ENCODE results near the gene PADI2.

Gene PADI2

GRCh38 chr1:17039522-17039921 is 79.7 kb downstream of the PADI2 start:
- H3K4me3 Mint-ChIP-seq = no peak overlapping the region
- no peak for DNase-seq
- peaks cover 18 to 25% of the 10 kb centered on the region in 2 donors for H3K36me3 Mint-ChIP-seq
- ATAC-seq (replicated peaks) = no peak
- H3K27me3 Mint-ChIP-seq = no peaks in the 10 kb centered on the region
- peaks cover 3 to 6% of the 10 kb centered on the region in 2 donors for H3K4me1 Mint-ChIP-seq
- H3K27ac Mint-ChIP-seq = no peak overlapping the region
- no peaks in the 10 kb centered on the region for H3K9me3 Mint-ChIP-seq

GRCh38 chr1:17033481-17033880 is 85.8 kb downstream of the PADI2 start:
- Mint-ChIP-seq H3K27ac (no peak overlapping the region), H3K4me3 (no peak overlapping the region), H3K9me3 (no peaks in the 10 kb centered on the region), H3K4me1 (peaks cover 3 to 4% of the 10 kb centered on the region in 2 donors), H3K36me3 (peaks cover 14 to 16% of the 10 kb centered on the region in 2 donors), H3K27me3 (no peaks in the 10 kb centered on the region)
- ATAC-seq (replicated peaks) (no peak), DNase-seq (no peak)

DNA sequence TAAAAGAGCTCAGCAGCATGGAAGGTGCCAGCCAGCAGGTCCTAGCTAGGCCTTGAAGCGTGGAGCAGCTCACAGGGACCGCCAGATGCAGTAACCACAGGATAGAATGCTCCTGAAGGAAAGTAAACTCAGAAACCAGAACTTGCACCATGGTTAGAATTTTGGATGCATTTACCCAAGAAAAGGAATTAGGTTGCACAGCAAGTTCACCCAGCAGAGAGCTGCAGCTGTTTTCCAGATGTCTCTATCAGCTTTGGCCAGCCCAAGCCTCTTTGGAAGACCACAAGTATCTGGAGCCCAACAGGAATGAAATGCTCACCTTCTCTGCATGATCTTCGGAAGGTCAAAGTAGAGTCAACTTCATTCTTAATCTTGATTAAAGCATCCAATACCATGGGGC is 86.5 kb downstream of the PADI2 start:
- no peak for DNase-seq
- H3K36me3 Mint-ChIP-seq = peaks cover 15 to 18% of the 10 kb centered on the region in 2 donors
- H3K27ac Mint-ChIP-seq = no peak overlapping the region
- ATAC-seq (replicated peaks) = no peak
- no peaks in the 10 kb centered on the region for H3K9me3 Mint-ChIP-seq
- H3K4me3 Mint-ChIP-seq = no peak overlapping the region
- no peaks in the 10 kb centered on the region for H3K4me1 Mint-ChIP-seq
- no peaks in the 10 kb centered on the region for H3K27me3 Mint-ChIP-seq

GRCh38 chr1:17031436-17031835 is 87.8 kb downstream of the PADI2 start:
- H3K27ac Mint-ChIP-seq = no peak overlapping the region
- H3K9me3 Mint-ChIP-seq = no peaks in the 10 kb centered on the region
- peaks cover 21 to 26% of the 10 kb centered on the region in 2 donors for H3K36me3 Mint-ChIP-seq

GRCh38 chr1:17030206-17030605 is 89.0 kb downstream of the PADI2 start:
- Mint-ChIP-seq H3K27me3 (no peaks in the 10 kb centered on the region), H3K4me3 (no peak overlapping the region), H3K9me3 (no peaks in the 10 kb centered on the region), H3K4me1 (no peaks in the 10 kb centered on the region), H3K27ac (no peak overlapping the region), H3K36me3 (peaks cover 26% of the 10 kb centered on the region in 2 donors)
- DNase-seq (no peak), ATAC-seq (replicated peaks) (no peak)

More at GRCh38 chr1:17031436-17031835, 87.8 kb downstream of the PADI2 start:
- ATAC-seq (replicated peaks) (no peak), DNase-seq (no peak)
- Mint-ChIP-seq H3K27me3 (no peaks in the 10 kb centered on the region), H3K4me3 (no peak overlapping the region), H3K4me1 (no peaks in the 10 kb centered on the region)

DNA sequence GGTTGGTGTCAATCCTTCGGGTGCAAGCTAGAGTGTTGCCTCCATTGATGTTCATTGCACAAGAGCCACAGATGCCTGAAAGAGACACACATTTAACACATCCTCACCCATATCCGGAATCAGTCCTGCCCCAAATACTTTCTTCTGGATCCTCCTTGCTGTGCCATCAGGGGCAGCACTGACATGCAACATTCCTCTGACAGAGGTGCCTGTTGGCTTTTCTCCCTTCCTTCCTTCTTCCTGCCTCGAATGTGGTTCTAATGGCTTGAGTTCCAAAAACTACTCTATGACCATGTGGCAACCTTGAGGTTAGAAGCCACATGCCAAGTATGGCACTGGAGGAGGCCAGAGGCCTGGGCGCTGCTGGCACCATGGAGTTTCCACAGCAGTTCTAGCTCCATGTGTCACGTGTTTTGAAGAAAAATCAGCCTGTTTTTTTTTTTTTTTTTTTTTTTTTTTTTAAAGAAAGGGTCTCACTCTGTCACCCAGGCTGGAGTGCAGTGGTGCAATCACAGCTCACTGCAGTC is 90.5 kb downstream of the PADI2 start:
- Mint-ChIP-seq H3K4me3 (no peak overlapping the region), H3K36me3 (peaks cover 22 to 36% of the 10 kb centered on the region in 2 donors), H3K4me1 (peaks cover 3 to 4% of the 10 kb centered on the region in 2 donors), H3K27me3 (no peaks in the 10 kb centered on the region), H3K27ac (no peak overlapping the region), H3K9me3 (no peaks in the 10 kb centered on the region)
- no peak for DNase-seq
- ATAC-seq (replicated peaks) = no peak

- ATAC-seq (replicated peaks) = no peak
- H3K27me3 Mint-ChIP-seq = no peaks in the 10 kb centered on the region
- no peaks in the 10 kb centered on the region for H3K9me3 Mint-ChIP-seq
- H3K36me3 Mint-ChIP-seq = peaks cover 20 to 44% of the 10 kb centered on the region in 2 donors
- H3K4me3 Mint-ChIP-seq = no peak overlapping the region
- no peak for DNase-seq
- H3K27ac Mint-ChIP-seq = no peak overlapping the region
- peaks cover 10 to 12% of the 10 kb centered on the region in 2 donors for H3K4me1 Mint-ChIP-seq
Measured at GRCh38 chr1:17027900-17028299, 91.4 kb downstream of the PADI2 start.

DNA sequence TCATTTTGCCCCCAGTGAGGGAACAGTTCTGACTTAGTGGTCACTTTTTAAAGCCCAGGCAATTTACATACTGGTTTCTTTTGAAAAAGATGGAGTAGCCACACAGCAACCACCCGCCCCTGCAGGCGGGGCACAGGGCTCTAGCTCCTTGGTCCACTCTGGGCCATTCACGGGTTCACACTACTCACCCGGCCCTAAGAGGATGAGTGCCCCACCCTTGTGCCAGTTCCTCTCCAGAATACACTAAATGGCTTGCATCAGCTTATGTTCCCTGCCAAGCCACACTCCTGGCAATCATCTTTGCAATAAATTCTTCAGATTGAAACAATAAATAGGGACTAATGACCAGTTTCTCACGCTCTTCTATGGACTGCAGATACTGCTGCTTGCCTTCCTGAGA is 91.8 kb downstream of the PADI2 start:
- H3K27ac Mint-ChIP-seq = no peak overlapping the region
- H3K4me3 Mint-ChIP-seq = no peak overlapping the region
- ATAC-seq (replicated peaks) (no peak), DNase-seq (no peak)
- H3K27me3 Mint-ChIP-seq = no peaks in the 10 kb centered on the region
- H3K36me3 Mint-ChIP-seq = peaks cover 20 to 47% of the 10 kb centered on the region in 2 donors
- H3K4me1 Mint-ChIP-seq = peaks cover 11 to 14% of the 10 kb centered on the region in 2 donors
- no peaks in the 10 kb centered on the region for H3K9me3 Mint-ChIP-seq

DNA sequence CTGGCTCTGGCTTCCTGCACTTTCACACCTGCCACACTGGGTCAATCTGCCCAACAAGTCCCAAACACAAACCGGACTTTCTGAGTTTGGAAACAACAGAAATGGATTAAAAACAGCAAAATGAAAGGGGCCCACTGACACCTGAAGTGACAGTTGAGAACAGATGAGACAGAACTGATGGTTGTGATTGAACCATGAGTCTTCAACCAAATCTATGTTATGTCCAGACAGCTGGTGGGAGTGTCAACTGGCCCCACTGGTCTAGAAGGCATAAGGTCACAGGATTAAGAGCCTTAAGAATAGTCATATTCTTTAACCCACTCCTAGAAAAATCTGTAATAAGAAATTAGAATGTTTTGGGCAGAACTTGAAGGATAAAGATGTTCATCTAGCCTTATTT is 94.5 kb downstream of the PADI2 start:
- DNase-seq (no peak), ATAC-seq (replicated peaks) (no peak)
- Mint-ChIP-seq H3K4me3 (no peak overlapping the region), H3K9me3 (no peaks in the 10 kb centered on the region), H3K4me1 (peaks cover 11 to 14% of the 10 kb centered on the region in 2 donors), H3K36me3 (peaks cover 33 to 58% of the 10 kb centered on the region in 2 donors), H3K27ac (no peak overlapping the region), H3K27me3 (no peaks in the 10 kb centered on the region)

- no peaks in the 10 kb centered on the region for H3K9me3 Mint-ChIP-seq
- H3K36me3 Mint-ChIP-seq = peaks cover 32 to 59% of the 10 kb centered on the region in 2 donors
- H3K27ac Mint-ChIP-seq = no peak overlapping the region
- H3K4me1 Mint-ChIP-seq = peaks cover 18 to 25% of the 10 kb centered on the region in 2 donors
- H3K27me3 Mint-ChIP-seq = no peaks in the 10 kb centered on the region
- H3K4me3 Mint-ChIP-seq = no peak overlapping the region
- DNase-seq (no peak), ATAC-seq (replicated peaks) (no peak)
Measured at GRCh38 chr1:17023573-17023972, 95.7 kb downstream of the PADI2 start.

GRCh38 chr1:17023102-17023501 is 96.1 kb downstream of the PADI2 start:
- H3K4me1 Mint-ChIP-seq = peaks cover 18 to 26% of the 10 kb centered on the region in 2 donors
- H3K27me3 Mint-ChIP-seq = no peaks in the 10 kb centered on the region
- ATAC-seq (replicated peaks) (peak; percentile 90 to 92), DNase-seq (no peak)
- H3K4me3 Mint-ChIP-seq = no peak overlapping the region
- H3K36me3 Mint-ChIP-seq = peaks cover 30 to 58% of the 10 kb centered on the region in 2 donors
- H3K27ac Mint-ChIP-seq = peak overlapping the region; percentile 73
- no peaks in the 10 kb centered on the region for H3K9me3 Mint-ChIP-seq

- H3K4me3 Mint-ChIP-seq = no peak overlapping the region
- H3K9me3 Mint-ChIP-seq = no peaks in the 10 kb centered on the region
- no peak overlapping the region for H3K27ac Mint-ChIP-seq
- H3K36me3 Mint-ChIP-seq = peaks cover 25 to 54% of the 10 kb centered on the region in 2 donors
- peaks cover 18 to 26% of the 10 kb centered on the region in 2 donors for H3K4me1 Mint-ChIP-seq
- DNase-seq (no peak), ATAC-seq (replicated peaks) (no peak)
- no peaks in the 10 kb centered on the region for H3K27me3 Mint-ChIP-seq
Measured at GRCh38 chr1:17021896-17022295, 97.4 kb downstream of the PADI2 start.

- Mint-ChIP-seq H3K4me3 (no peak overlapping the region), H3K4me1 (peaks cover 18 to 26% of the 10 kb centered on the region in 2 donors), H3K27ac (no peak overlapping the region), H3K36me3 (peaks cover 19 to 59% of the 10 kb centered on the region in 2 donors), H3K27me3 (no peaks in the 10 kb centered on the region), H3K9me3 (no peaks in the 10 kb centered on the region)
- DNase-seq (no peak), ATAC-seq (replicated peaks) (no peak)
Measured at GRCh38 chr1:17020502-17020901, 98.7 kb downstream of the PADI2 start.

DNA sequence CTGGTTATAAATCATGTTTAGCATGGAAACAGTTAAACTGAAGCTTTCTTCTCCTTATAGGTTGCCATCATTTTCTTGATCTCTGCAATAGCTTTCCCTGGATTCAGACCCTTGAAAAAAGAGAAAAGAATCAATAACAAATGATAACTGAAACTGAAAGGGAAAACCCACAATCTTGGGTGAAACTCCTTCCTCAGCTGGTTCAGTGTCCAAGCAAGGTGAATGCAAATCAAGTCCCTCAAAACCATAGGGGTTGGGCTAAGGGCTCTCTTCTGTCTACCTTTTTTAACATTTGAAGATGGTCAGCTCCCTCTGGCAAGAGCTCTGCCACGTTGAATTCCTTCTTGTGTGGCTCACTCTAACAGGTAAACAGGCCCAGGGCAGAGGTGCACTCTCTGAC is 100.4 kb downstream of the PADI2 start:
- ATAC-seq (replicated peaks) = no peak
- peak overlapping the region; percentile 59 for H3K27ac Mint-ChIP-seq

DNA sequence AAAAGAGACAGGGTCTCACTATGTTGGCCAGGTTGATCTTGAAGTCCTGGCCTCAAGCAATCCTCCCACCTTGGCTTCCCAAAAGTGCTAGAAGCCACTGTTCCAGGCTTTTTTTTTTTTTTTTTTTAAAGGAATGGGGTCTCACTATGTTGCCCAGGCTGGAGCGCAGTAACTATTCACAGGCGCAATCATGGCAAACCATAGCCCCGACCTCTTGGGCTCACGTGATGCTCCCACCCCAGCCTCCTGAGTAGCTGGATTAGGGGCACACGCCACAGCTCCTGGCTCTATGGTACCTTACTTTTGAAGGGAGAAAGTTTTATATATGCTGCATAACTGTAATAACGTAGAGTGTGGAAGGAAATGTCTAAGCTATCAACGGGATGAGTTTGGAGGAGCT is 101.8 kb downstream of the PADI2 start:
- Mint-ChIP-seq H3K27ac (no peak overlapping the region), H3K9me3 (no peaks in the 10 kb centered on the region), H3K4me1 (peaks cover 14 to 19% of the 10 kb centered on the region in 2 donors), H3K36me3 (peaks cover 19 to 37% of the 10 kb centered on the region in 2 donors), H3K27me3 (peaks cover 0 to 4% of the 10 kb centered on the region in 2 donors), H3K4me3 (no peak overlapping the region)
- DNase-seq (no peak), ATAC-seq (replicated peaks) (no peak)

More for the DNA sequence above, 100.4 kb downstream of the PADI2 start:
- Mint-ChIP-seq H3K4me1 (peaks cover 19 to 28% of the 10 kb centered on the region in 2 donors), H3K9me3 (no peaks in the 10 kb centered on the region), H3K36me3 (peaks cover 19 to 49% of the 10 kb centered on the region in 2 donors), H3K27me3 (no peaks in the 10 kb centered on the region), H3K4me3 (no peak overlapping the region)
- no peak for DNase-seq

All from stimulated activated naive B cell treated with anti-CD40 and anti-IgM and Interleukin-4, amounts not matched to agents 10 μg/mL and 1 μg/mL and 100 μg/mL, for 72 hours (primary cell).